GM18870 (cell line): ENCODE data around the gene BABAM2.

Experiments
- ATAC-seq: cut with Tn5 transposase; IDR thresholded peaks from one replicate; pipeline ENCODE4 v1.9.1; 2021; ENCODE audit warnings: moderate library complexity; ENCODE audit not compliant: unreplicated experiment

The BABAM2 gene

DNA sequence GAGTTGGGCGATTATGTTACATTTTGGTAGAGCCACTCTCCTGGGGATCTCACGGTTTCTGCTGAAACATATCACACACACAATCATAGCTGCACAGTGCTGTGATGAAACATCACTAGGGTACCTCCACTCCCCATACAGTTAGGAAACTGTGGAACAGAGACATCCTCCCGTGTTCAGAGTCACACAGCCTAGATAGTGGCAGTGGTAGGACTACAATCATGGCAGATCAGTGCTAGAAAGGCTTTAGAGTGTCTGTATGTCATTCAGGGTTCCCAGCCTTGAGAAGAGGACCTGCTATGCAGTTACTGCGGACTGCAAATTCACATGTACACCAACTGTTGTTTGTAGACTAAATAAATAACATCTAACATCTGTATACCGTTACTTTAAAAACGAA lies 291.8 kb downstream of the BABAM2 start:
- ATAC-seq, result no peak

DNA sequence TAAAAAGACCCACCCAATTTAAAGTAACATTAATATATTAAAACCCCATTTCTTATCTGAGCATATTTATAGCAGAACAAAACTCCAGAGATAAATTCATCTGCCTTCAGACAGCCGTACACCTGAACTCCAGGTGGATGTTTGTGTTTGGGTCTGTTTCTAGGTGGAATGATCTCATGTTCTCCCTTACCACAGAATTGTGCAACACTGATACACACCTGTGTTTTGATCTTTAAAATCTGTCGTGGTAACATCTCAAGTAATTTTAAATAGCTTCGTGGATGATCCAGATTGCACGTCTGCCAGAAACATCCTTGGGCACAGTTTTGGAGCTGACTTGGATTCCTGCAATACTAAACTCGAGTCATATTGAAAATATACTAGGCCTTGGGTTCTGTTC lies 294.6 kb downstream of the BABAM2 start:
- ATAC-seq, result no peak

DNA sequence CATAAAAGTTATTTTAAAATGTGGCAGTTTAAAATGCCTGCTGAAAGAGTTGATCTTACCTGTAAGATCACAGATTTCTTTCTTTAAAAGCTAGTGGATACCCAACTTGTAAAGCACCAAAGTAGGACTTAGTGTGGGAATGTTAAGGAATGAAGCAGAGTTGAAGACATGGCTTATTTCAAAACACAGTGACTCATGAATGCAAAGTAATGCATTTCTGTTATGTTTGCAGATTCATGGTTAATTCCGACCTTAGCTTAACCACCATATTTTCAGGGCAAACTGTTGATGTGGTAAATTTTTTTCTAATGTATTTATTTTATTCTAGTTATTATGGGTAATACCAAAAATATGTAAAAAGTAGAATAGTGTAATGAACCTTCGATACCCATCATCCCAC lies 295.4 kb downstream of the BABAM2 start:
- no peak for ATAC-seq

DNA sequence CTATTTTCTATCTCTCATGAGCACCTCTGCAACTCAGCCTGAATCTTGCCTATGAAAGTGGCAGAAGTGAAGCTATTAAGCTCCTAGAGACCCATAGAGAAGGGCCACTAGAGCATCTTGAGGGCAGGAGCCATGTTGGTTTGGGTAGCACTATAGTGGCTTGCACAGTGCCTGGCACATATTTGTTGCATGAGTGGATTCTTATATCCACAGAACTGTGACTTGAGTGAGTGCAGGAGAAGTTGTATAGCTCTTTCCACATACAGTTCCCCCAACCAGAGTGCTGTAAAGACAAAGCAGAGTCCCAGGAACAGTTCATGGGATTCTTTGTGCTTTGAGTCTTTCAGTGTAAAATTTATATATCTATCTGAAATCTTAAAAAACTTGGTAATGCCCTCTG lies 296.7 kb downstream of the BABAM2 start:
- ATAC-seq, result no peak

DNA sequence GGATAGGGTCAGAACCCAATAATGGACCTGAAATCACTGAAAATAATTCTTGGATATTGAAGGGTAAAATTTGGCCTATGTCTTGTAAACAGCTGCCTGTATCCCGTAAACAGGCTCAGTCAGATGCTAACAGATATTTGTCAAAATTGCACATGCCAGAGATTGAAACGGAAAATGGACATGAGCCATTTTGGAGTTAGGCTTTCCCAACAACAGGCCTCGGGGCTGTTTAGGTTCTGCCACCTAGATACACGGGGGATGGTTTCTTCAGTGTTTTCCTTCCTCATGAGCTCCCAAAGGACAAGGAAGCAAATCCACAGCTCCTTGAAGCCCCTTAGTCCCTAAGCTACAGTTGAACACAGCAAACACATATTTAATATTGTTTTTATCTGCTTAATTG lies 297.9 kb downstream of the BABAM2 start:
- ATAC-seq, result no peak

DNA sequence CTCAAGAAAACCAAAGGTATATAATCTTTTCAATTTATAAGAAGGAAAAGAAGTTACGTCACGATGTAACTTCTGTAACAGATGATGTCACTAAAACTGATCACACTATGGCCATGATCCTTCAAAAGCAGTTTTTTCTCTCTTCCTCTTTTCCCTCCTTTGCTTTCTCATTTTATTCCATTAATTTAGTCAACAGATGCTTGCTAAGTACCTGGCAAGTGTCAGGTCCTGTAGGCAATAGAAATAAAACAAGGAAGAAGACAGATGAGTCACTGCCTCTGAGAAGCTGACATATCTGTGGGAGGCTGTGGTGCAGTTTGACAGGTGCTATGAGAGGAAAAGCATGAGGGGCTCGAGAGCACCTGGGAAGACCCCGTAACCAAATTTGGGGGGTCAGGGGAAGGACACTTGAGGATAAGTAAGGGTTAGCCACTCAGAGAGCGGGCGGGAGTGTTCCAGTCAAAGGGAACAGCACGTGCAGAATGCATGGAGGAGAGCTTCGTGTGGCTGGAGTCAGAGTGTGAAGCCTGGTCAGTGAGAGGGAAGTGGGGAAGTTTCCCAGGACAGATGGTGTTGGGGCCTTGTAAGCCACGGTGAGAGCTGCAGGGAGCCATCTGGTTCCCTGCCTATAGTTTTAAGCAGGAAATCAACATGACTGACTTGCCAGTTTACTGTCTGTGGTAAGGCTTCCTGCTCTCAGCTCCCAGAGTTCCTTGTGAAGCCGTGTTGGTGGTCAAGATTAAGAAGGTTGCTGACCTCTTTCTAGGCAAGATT lies 303.3 kb downstream of the BABAM2 start:
- no peak for ATAC-seq

DNA sequence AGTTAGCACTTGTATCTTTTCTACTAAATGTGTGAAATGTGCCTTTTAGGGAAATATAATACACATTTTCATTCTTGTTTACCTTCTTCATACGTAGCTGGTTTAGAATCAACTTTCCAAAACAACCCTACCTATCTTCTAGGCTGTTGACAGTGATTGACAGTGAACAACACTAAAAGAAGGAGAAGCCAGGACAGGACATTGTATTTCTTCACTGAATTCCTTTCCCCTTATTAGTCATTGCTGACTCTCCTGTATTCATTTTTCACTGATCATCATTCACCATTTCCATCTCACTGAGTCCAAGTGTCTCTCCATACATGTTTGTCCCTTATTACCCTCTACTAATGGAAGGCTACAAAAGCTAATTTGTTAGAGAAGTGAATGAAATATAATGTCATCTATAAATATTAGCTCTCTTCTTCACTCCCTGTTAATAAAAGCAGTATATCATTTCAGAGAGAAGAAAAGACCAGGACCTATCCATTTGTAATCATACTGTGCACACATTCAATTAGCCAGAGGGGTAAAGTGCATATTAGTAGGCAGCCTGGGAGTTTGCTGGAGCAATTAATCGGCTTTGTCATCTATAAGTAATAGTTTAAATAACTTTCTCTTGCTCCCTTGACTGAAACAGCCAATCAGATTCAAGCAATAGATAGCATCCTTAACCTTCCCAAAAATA lies 309.6 kb downstream of the BABAM2 start:
- ATAC-seq, result no peak

DNA sequence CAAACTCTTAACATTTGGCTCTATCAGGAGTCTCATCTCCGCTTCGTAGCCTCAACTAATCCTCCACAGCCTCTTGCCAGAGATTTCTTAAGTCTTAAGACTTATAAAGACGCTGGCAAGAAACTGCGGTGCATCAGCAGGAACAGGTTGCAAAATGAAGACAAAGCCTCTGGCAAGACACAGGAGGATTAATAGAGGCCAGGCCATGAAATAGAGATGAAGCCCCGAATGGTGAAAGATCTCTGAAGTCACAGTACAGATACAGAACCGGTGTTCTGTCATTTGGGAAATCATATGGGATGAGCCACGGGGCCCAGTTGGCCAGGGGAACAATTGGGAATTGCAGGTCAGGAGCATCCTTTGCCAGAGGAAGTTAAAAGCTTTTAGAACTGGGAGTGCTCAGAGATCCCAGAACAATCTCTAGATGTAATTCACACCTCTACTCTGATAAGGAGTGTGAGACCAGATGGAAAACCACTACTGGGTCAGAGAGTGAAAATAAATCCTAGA lies 311.2 kb downstream of the BABAM2 start:
- ATAC-seq, result no peak

DNA sequence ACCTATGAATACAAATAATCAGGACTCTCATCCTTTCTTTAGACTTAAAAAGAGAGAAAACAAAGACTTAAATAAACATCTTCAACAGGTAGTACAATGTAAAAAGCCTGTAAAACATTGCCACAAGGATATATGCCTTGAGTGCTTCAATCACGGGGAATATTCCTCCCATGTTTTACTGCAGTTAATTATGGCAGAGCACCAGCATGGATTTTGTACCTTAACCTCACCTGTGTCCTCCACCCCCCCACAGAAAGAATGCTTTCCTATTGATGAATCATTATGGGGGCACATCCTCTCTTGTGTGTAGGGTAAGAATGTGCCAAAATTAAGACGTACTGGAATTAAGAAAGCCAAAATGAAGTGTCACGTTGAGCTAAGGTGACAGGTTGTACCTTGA lies 312.2 kb downstream of the BABAM2 start:
- ATAC-seq, result no peak

DNA sequence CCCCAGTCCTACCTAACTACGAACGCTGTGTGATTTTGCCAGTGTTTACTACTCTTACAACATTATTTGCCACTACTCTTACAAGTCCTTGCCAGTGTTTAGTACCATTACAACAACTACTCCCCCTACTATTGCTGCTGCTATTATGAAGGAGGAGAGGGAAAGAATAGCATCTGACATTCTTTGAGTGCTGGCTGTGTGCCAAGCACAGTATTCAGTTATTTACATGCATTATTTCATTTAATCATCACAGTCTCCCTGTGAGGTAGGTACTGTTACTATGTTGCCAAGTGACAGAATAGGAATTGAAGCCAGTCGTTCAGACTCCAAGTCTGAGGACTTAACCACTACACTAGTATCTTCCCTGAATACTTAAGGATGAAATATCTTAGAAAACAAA lies 316.2 kb downstream of the BABAM2 start:
- no peak for ATAC-seq

DNA sequence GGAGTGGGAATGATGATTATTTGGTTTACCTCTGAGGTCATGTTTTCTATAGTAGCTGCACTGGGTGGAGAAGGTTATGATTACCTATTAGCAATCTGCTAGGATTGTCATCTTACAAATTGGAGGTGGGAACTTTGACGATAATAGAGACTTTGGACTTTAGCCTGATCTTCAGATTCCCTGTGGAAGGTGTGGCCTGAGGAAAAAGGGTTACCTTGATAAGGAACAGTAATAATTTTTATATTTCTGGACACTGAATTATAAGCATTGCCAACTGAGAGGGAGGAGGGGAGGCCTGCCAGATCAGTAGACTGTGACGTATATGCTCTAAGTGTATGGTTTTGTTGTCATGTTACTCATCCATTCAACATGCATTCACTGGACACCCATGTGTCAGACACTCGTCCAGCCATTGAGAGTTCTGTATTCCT lies 318.7 kb downstream of the BABAM2 start:
- no peak for ATAC-seq

DNA sequence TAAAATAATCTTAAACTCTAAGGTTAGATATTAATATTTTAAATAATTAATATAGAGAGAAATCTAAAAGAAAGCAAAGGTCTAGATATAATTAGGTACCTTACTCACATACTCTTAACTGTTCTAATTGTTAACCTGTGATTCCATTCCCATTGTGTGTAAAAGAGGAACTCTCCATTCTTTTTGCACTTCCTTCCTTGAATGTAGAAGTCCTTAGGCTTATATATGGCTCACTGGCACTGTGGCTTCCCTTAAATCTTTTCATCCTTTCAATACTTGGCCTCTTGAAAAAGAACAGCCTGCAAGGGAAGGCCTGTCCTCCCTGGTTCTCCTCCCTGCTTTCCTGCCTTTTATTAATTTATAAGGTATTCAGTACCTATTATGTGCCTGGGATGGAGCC lies 319.3 kb downstream of the BABAM2 start:
- ATAC-seq, result no peak

DNA sequence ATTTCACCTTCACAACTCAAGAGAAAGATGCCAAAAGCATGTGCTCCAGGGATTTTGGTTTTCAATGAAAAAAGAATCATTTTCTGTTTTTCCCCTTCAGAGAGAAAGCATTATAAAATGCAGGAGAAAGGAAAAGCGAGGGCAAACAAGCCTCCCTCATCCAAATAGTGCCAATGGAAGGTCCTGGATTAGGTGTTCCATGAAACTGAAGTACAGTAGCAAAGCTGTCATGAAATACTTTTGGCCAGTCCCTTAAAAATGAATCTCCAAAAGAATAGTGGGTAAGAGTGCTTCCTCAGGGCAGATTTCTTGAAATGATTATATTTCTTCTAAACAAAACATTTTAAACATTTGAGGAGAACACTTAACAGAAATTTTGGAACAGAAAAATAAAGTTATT lies 320.0 kb downstream of the BABAM2 start:
- ATAC-seq, result no peak

DNA sequence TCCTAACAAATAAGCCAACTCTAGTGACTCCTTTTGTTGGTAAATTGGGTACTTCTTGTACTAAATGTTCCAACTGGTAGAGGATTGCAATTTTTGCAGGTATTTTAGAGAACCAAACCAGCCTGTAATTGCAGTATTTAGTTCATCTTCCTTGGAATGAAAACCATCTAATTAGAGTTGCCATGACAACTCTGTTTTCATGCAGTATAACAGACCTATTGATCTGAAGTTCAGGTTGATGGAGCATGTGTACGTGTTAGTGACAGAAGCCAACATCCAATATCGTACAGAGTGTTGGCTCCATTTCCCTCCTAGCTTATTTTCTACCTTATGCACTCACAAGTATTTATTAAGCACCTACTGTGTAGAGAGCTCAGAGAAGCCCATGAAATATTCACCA lies 325.8 kb downstream of the BABAM2 start:
- ATAC-seq, result no peak

DNA sequence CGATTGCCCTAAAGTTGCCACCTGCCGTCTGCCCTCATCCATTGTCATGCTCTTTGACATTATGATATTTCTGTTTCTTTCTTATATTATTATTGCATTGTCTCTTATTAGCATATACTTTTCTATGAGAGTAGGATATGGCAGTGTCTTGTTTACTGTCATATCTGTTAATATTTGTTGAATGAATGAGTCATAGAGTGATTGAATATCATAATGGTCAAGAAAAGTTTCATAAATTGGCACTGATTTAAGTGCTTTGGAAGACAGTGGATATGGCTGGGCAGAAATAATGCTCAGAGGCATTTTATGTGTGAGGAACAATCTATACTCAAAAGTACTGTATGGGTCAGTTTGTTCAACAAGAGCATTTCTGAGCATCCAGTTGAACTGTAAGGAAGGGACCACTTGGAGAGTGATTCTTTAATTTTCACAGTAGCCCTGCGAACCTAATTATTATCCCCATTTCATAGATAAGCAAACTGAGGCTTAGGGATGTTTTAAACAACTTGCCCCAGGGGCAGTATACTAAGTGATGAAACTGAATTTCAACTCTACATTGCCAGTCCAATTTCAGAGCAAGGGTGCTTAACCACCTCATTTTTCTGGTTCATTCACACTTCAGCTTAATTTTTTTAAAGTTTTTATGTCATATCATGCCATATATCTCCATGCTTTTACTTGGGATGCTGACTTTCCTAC lies 326.7 kb downstream of the BABAM2 start:
- ATAC-seq, result no peak

DNA sequence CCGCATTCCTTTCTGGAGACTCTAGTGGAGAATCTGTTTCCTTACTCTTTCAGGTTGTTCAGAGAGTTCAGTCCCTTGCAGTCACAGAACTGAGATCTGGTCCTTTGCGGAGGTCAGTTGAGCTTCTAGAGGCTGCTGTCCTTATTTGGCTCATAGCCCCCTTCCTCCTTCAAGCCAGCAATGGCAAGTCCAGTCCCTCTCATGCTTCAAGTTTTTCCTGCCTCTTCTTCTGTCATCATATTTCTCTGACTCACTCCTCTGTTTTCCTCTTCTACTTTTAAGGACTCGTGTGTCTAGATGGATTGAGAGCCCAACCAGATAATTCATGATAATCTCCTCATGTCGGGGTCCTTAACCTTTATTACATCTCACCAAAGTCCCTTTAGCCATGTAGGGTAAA lies 328.6 kb downstream of the BABAM2 start:
- ATAC-seq, result no peak

DNA sequence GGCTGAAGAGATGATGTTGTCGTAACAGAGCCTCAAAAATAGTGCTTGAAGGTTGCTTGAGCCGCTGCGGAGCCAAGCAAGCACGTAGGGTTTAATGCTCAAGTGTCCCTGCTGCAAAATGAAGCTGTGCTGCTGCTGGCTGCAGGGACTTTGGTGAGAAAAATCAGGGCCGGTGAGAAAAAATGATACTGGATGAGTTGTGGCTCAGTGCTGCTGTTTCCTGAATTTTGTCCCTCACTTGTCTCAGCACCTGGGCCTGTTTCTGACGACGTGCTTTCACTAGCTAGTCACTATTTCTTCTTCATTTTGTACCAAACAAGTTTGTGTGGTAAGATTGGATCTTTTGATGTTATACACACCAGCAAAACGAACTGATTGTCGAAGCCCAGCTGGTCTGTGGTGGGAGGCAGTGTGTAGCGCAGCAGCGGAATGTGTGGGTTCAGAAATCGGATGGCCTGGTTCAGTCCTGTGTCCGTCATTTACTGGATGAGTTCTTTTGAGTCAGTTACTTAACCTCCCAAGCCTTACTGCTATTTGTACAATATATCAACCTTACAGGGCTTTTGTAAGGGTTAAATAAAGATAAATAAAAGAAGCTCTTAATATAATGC lies 329.3 kb downstream of the BABAM2 start:
- no peak for ATAC-seq

DNA sequence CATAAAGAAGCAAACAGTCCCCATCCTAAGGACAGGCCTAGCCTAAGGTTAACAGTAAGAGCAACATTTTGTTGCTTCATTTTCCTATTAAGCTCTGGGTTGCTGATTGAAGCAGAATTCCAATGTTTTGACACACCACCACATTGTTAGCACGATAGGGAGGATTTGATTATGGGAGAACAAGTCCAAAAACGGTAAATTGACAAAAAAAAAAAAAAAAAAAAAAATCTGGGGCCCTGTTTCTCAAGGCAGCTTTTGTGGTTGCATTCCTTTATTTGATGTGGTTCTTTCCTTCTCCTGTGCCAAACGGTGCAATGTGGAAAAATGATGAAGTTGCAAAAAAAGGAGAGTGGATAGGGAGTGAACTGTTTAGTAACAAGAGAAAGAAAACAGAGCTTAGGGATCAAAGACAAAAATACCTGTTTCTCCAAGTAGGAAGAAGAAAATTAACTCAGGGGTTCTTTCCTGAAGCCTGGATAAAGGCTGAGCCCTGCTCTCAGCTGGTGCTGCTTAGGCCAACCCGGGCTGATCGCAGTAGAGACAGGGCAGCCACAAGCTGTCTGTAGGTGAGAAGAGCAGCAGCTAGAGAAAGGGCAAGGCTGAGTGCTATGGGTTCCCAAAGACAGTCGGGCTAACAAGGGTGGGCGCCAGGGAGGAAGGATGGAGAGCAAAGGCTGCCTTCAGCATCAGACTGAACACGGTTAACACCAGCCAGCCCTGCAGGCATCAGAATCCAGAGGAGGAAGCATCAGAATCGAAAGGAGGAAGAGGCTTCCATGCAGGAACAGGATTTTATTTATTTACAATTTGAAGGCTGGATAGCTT lies 334.3 kb downstream of the BABAM2 start:
- ATAC-seq, result no peak

DNA sequence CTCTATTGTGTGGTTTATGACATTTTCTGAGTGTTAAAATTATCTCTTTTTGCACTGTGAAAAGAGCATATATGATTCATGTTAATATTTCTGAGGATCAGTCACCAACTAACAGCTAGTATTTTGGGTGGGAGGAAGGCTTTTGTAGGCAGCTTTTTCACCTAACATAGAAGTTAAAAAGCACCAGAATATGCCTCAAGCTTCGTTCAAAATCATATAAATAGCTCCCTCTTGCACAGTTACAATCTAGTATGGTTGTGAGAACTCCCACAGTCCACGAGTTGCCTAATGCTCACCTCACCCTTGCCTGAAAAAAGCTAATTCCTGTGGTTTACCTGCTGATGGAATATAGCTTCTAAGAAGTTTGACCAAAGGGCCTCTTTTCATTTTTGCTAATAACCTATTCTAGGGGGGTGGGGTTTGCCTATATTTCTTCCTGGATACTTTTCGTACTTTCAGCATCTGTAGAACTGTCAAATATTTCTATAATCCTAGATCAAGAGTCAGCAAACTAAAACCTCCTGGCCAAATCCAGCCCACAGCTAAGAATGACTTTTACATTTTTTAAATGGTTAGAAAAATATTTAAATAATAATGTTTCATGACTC lies 335.0 kb downstream of the BABAM2 start:
- ATAC-seq, result no peak

DNA sequence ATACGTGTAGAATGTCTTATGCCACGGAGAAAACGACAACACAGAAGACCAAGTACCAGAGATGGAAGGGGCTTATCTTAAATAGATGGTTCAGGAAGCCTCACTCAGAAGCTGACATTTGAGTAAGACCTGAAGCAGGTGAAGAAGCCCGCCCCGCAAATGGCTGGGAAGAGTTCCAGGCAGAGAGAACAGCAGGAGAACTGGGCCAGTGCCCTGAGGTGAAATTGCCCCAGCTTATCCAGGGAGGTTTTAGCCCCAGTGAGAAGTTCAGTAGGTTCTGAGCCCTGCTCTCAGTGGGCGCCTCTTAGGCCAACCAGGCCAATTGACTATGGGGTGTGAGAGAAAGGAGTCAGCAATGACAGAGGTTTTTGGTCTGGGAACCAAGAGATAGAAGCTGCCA lies 336.0 kb downstream of the BABAM2 start:
- no peak for ATAC-seq
